H1 (cell line): ENCODE results near the gene PI16. TPM values are rescaled to one million over a fixed set of nuclear protein-coding genes. Genes with fewer than 3 reads are reported as not detected.

Experiments
- SIX5 ChIP-seq: IDR thresholded peaks from 2 replicates; pipeline ENCODE4 v1.6.1; 2011; ENCODE audit warnings: mild to moderate bottlenecking, low read depth, low read length
- polyA plus RNA-seq, 7 experiments: library from polyadenylated mRNA; depleted of rRNA in 3 of 7; stranded (reverse) in 5 of 7; unstranded in 2 of 7; fragments of >200 nt in 5 of 7; fragments of 200-250 nt in 2 of 7; gene quantifications; 1 replicate in 5 of 7; 2 replicates in 1 of 7; 4 replicates in 1 of 7; pipeline versions ENCODE4 v1.2.1 to v1.2.3, GENCODE V29; 2011 to 2013; ENCODE audit warnings: missing spikeins in 2 of 7, mixed read lengths in 2 of 7
- total RNA-seq: library from RNA; stranded (reverse); fragmentation: NEBNext Ultra II Directional; extraction: Animal tissue kit (Norgen Biotek cat#: 25700); gene quantifications from 2 replicates; pipeline ENCODE4 v1.2.1, GENCODE V29; 2021
- TF ChIP-seq, protein P1 (sequence below): fragments of 300-600 bp; sonication (generic); IDR thresholded peaks from 2 replicates; pipeline ENCODE4 v1.7.1; 2012; ENCODE audit warnings: low read length, moderate library complexity, mild to moderate bottlenecking, inconsistent platforms; ENCODE audit not compliant: insufficient replicate concordance
- TF ChIP-seq, protein P2 (sequence below): IDR thresholded peaks from 2 replicates; pipeline ENCODE4 v1.6.1; 2012; ENCODE audit warnings: inconsistent platforms

Gene PI16
- total and polyA plus RNA-seq, 2 of the 8 experiments (the other 6 are each of a cell fraction or from before 2014, with no cell fraction given): 0.05 TPM; not detected in 1

DNA sequence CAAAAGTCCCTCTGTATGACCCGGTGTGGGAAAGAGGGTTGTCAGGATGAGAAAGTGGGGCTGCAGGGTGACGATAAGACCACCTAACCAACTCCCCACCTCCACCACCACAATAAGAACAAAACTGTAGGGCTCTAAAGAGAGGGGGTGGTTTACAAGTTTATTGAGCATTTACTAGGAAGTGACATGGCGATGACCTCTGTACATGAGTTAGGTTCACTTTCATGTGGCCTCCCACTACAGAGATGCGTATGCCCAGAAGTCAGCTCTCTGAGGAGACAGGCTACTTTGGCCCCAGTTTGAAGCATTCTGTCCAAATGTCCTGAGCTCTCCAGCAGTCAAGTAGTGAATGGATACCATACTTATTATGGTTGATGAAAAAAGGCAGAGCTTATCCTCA is 28.7 kb upstream of the PI16 start (continued):
- TF ChIP-seq, protein P1, sequence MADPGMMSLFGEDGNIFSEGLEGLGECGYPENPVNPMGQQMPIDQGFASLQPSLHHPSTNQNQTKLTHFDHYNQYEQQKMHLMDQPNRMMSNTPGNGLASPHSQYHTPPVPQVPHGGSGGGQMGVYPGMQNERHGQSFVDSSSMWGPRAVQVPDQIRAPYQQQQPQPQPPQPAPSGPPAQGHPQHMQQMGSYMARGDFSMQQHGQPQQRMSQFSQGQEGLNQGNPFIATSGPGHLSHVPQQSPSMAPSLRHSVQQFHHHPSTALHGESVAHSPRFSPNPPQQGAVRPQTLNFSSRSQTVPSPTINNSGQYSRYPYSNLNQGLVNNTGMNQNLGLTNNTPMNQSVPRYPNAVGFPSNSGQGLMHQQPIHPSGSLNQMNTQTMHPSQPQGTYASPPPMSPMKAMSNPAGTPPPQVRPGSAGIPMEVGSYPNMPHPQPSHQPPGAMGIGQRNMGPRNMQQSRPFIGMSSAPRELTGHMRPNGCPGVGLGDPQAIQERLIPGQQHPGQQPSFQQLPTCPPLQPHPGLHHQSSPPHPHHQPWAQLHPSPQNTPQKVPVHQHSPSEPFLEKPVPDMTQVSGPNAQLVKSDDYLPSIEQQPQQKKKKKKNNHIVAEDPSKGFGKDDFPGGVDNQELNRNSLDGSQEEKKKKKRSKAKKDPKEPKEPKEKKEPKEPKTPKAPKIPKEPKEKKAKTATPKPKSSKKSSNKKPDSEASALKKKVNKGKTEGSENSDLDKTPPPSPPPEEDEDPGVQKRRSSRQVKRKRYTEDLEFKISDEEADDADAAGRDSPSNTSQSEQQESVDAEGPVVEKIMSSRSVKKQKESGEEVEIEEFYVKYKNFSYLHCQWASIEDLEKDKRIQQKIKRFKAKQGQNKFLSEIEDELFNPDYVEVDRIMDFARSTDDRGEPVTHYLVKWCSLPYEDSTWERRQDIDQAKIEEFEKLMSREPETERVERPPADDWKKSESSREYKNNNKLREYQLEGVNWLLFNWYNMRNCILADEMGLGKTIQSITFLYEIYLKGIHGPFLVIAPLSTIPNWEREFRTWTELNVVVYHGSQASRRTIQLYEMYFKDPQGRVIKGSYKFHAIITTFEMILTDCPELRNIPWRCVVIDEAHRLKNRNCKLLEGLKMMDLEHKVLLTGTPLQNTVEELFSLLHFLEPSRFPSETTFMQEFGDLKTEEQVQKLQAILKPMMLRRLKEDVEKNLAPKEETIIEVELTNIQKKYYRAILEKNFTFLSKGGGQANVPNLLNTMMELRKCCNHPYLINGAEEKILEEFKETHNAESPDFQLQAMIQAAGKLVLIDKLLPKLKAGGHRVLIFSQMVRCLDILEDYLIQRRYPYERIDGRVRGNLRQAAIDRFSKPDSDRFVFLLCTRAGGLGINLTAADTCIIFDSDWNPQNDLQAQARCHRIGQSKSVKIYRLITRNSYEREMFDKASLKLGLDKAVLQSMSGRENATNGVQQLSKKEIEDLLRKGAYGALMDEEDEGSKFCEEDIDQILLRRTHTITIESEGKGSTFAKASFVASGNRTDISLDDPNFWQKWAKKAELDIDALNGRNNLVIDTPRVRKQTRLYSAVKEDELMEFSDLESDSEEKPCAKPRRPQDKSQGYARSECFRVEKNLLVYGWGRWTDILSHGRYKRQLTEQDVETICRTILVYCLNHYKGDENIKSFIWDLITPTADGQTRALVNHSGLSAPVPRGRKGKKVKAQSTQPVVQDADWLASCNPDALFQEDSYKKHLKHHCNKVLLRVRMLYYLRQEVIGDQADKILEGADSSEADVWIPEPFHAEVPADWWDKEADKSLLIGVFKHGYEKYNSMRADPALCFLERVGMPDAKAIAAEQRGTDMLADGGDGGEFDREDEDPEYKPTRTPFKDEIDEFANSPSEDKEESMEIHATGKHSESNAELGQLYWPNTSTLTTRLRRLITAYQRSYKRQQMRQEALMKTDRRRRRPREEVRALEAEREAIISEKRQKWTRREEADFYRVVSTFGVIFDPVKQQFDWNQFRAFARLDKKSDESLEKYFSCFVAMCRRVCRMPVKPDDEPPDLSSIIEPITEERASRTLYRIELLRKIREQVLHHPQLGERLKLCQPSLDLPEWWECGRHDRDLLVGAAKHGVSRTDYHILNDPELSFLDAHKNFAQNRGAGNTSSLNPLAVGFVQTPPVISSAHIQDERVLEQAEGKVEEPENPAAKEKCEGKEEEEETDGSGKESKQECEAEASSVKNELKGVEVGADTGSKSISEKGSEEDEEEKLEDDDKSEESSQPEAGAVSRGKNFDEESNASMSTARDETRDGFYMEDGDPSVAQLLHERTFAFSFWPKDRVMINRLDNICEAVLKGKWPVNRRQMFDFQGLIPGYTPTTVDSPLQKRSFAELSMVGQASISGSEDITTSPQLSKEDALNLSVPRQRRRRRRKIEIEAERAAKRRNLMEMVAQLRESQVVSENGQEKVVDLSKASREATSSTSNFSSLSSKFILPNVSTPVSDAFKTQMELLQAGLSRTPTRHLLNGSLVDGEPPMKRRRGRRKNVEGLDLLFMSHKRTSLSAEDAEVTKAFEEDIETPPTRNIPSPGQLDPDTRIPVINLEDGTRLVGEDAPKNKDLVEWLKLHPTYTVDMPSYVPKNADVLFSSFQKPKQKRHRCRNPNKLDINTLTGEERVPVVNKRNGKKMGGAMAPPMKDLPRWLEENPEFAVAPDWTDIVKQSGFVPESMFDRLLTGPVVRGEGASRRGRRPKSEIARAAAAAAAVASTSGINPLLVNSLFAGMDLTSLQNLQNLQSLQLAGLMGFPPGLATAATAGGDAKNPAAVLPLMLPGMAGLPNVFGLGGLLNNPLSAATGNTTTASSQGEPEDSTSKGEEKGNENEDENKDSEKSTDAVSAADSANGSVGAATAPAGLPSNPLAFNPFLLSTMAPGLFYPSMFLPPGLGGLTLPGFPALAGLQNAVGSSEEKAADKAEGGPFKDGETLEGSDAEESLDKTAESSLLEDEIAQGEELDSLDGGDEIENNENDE: no peak
- TF ChIP-seq, protein P2, sequence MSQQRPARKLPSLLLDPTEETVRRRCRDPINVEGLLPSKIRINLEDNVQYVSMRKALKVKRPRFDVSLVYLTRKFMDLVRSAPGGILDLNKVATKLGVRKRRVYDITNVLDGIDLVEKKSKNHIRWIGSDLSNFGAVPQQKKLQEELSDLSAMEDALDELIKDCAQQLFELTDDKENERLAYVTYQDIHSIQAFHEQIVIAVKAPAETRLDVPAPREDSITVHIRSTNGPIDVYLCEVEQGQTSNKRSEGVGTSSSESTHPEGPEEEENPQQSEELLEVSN: no peak
- TF ChIP-seq SIX5: no peak
- TF ChIP-seq, all 59 proteins: peak for 0
